H54 (cell line): ENCODE results near the gene ENO2.

Experiments
- DNase-seq: peaks from one replicate; pipeline ENCODE4 v3.0.0; 2011; ENCODE audit warnings: low spot score, mixed read lengths; ENCODE audit not compliant: insufficient read length
- FAIRE-seq: peaks from 3 replicates; lab custom pipeline; 2011; peaks lifted over from hg19 to GRCh38; lab: Jason Lieb, UNC
- POLR2A ChIP-seq: IDR thresholded peaks from 2 replicates; pipeline ENCODE4 v1.6.1; 2011; ENCODE audit warnings: low read depth, mild to moderate bottlenecking, low read length

ENO2 gene

GRCh38 chr12:6938353-6939190, 24.2 kb downstream of the ENO2 start:
- no peak for FAIRE-seq
- TF ChIP-seq POLR2A: no peak
- DNase-seq: no peak

GRCh38 chr12:6939191-6939540, 24.8 kb downstream of the ENO2 start:
- no peak for DNase-seq
- TF ChIP-seq POLR2A: no peak
- FAIRE-seq: no peak

GRCh38 chr12:6941267-6941666, 26.9 kb downstream of the ENO2 start:
- FAIRE-seq: no peak
- no peak for DNase-seq
- no peak for TF ChIP-seq POLR2A

GRCh38 chr12:6941782-6942181, 27.4 kb downstream of the ENO2 start:
- FAIRE-seq: no peak

GRCh38 chr12:6942331-6942665, 27.9 kb downstream of the ENO2 start:
- DNase-seq: no peak
- FAIRE-seq: no peak
- TF ChIP-seq POLR2A: no peak

More at GRCh38 chr12:6941782-6942181, 27.4 kb downstream of the ENO2 start:
- TF ChIP-seq POLR2A: no peak
- no peak for DNase-seq

- TF ChIP-seq POLR2A: no peak
- FAIRE-seq: no peak
- peak; percentile 88 for DNase-seq
Measured at GRCh38 chr12:6943389-6943721, 29.0 kb downstream of the ENO2 start.

- FAIRE-seq (no peak), DNase-seq (peak; percentile 74)
- TF ChIP-seq POLR2A: peak; percentile 85
Measured at GRCh38 chr12:6943722-6944380, 29.5 kb downstream of the ENO2 start, which contains the start of the genes C12orf57 and RNU7-1. C12orf57 (plus strand) TSS chr12:6944022; CDS start chr12:6944122, 100 bp downstream. RNU7-1 (plus strand) TSS chr12:6943816.

GRCh38 chr12:6944381-6945186, 30.2 kb downstream of the ENO2 start:
- TF ChIP-seq POLR2A: peak; percentile 55
- peak; percentile 93 for DNase-seq
- no peak for FAIRE-seq

- TF ChIP-seq POLR2A: no peak
- DNase-seq (no peak), FAIRE-seq (no peak)
Measured at GRCh38 chr12:6945613-6946012, 31.2 kb downstream of the ENO2 start.

GRCh38 chr12:6946033-6946919, 31.9 kb downstream of the ENO2 start:
- FAIRE-seq (no peak), DNase-seq (no peak)
- no peak for TF ChIP-seq POLR2A

- FAIRE-seq (no peak), DNase-seq (no peak)
- TF ChIP-seq POLR2A: no peak
Measured at GRCh38 chr12:6946920-6947374, 32.6 kb downstream of the ENO2 start.

- TF ChIP-seq POLR2A: no peak
- FAIRE-seq (no peak), DNase-seq (no peak)
Measured at GRCh38 chr12:6947615-6948014, 33.2 kb downstream of the ENO2 start.
